Stimulated activated memory B cell treated with anti-CD40 and anti-IgM and Interleukin-4, amounts not matched to agents 10 μg/mL and 1 μg/mL and 100 μg/mL, for 72 hours (primary cell): ENCODE data around the gene LDLRAD4.

Experiments
- ATAC-seq: fragments of 150-1000 bp; cut with Tn5 transposase; 2 replicates; pipeline ENCODE4 v1.10.0; 2021
- H3K27ac Mint-ChIP-seq: one replicate; pipeline ENCODE4 v1.8.0; 2022; ENCODE audit warnings: mild to moderate bottlenecking, mixed read lengths
- H3K27me3 Mint-ChIP-seq: one replicate; pipeline ENCODE4 v1.8.0; 2022; ENCODE audit warnings: mixed read lengths
- H3K36me3 Mint-ChIP-seq: one replicate; pipeline ENCODE4 v1.8.0; 2022; ENCODE audit warnings: mixed read lengths
- H3K4me1 Mint-ChIP-seq: one replicate; pipeline ENCODE4 v1.8.0; 2022; ENCODE audit warnings: mixed read lengths
- H3K4me3 Mint-ChIP-seq: one replicate; pipeline ENCODE4 v1.8.0; 2022; ENCODE audit warnings: mild to moderate bottlenecking, moderate library complexity, mixed read lengths
- H3K9me3 Mint-ChIP-seq: one replicate; pipeline ENCODE4 v1.8.0; 2022; ENCODE audit warnings: mixed read lengths

Gene LDLRAD4

GRCh38 chr18:13425357-13426091 is 207.0 kb downstream of the LDLRAD4 start:
- Mint-ChIP-seq H3K9me3 (no peaks in the 10 kb centered on the region), H3K27me3 (peaks cover 27% of the 10 kb centered on the region), H3K36me3 (no peaks in the 10 kb centered on the region), H3K27ac (no peak overlapping the region), H3K4me3 (no peak overlapping the region), H3K4me1 (peaks cover 5% of the 10 kb centered on the region)
- no peak for ATAC-seq

DNA sequence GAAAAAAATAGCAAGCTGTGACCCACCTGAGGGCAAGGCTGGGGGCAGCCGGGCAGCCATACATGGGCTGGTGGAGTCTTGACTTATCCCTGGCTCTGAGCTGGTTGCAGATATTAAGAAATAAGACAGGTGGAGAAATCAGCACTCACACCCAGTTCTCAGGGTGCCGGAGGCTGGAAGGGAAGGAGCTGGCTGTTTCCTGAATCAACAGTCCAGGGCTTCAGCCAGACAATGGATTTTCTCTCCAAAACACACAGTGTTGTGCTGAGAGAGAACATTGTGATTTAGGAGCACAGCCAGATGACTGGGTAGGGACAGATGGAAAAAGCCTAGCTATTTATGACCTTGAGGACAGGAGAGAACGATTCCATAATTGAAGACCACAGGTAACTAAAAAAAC is 208.8 kb downstream of the LDLRAD4 start:
- Mint-ChIP-seq H3K27ac (no peak overlapping the region), H3K27me3 (peaks cover 27% of the 10 kb centered on the region), H3K36me3 (no peaks in the 10 kb centered on the region), H3K4me3 (no peak overlapping the region), H3K4me1 (no peaks in the 10 kb centered on the region), H3K9me3 (no peaks in the 10 kb centered on the region)
- ATAC-seq = no peak

DNA sequence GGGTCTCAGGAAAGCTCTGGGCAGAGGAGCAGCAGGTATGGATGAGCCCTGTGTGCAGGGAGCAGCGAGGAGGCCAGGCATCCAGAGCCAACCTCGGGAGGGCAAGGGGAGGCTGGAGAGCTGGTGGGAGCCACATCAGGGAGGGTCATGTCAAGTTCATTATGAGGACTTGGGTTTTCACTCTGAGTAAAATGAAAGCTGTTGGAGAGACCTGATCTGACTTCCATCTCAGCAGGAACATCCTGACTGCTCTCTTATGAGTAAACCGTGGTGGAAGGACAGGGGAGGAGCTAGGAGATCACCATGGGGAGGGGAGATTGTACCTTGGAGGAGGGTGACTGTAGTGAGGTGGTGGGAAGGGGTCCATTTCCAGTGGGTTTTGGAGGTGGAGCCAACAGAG is 209.8 kb downstream of the LDLRAD4 start:
- no peak overlapping the region for H3K27ac Mint-ChIP-seq
- no peak overlapping the region for H3K4me3 Mint-ChIP-seq
- H3K4me1 Mint-ChIP-seq = no peaks in the 10 kb centered on the region
- no peaks in the 10 kb centered on the region for H3K36me3 Mint-ChIP-seq
- peaks cover 27% of the 10 kb centered on the region for H3K27me3 Mint-ChIP-seq
- ATAC-seq = no peak
- no peaks in the 10 kb centered on the region for H3K9me3 Mint-ChIP-seq

DNA sequence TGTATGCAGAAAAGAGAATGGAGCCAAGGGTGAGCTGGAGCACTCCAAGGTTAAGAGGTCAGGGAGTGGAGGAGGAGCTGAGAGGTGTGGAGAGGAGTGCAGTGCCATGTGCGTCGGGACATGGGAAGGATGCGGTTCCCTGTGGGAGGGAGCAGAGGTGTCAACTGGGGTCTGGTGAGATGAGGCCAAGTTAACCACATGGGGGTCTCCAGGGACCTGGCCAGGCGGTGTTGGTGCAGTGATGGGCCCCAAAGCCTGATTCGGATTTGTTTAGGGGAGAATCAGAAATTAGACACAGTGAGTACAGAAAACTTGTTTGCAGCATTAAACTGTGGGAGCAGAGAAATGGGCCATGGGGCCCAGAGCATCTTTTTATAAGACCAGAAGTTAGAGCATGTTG is 210.5 kb downstream of the LDLRAD4 start:
- Mint-ChIP-seq H3K4me3 (no peak overlapping the region), H3K27ac (no peak overlapping the region), H3K4me1 (no peaks in the 10 kb centered on the region), H3K9me3 (no peaks in the 10 kb centered on the region), H3K36me3 (no peaks in the 10 kb centered on the region), H3K27me3 (peaks cover 27% of the 10 kb centered on the region)
- no peak for ATAC-seq

- H3K4me1 Mint-ChIP-seq = no peaks in the 10 kb centered on the region
- no peak for ATAC-seq
- no peaks in the 10 kb centered on the region for H3K9me3 Mint-ChIP-seq
- no peak overlapping the region for H3K4me3 Mint-ChIP-seq
- H3K27ac Mint-ChIP-seq = no peak overlapping the region
- H3K27me3 Mint-ChIP-seq = peaks cover 18% of the 10 kb centered on the region
- H3K36me3 Mint-ChIP-seq = no peaks in the 10 kb centered on the region
These were observed 211.4 kb downstream of the LDLRAD4 start for GRCh38 chr18:13429884-13430510.

DNA sequence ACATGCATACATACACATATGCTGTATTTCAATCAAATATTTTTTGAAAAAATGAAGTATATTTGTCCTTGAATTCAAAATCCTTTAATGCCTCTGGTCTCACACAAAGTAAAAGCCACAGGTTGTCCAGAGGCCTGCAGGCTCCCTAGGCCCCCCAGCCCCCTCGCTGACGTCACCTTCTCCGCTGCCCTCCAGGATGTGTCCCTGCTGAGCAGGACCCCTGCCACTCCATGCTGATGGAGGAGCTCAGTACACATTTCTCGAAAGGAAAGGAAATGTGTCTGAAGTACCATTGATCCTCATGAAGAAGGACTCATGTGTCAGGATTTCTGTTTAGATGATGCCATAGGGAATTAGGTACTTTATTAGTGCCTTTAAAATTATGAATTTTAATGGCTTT is 212.1 kb downstream of the LDLRAD4 start:
- Mint-ChIP-seq H3K4me1 (no peaks in the 10 kb centered on the region), H3K4me3 (no peak overlapping the region), H3K27me3 (peaks cover 18% of the 10 kb centered on the region), H3K9me3 (no peaks in the 10 kb centered on the region), H3K27ac (no peak overlapping the region), H3K36me3 (no peaks in the 10 kb centered on the region)
- ATAC-seq = no peak

DNA sequence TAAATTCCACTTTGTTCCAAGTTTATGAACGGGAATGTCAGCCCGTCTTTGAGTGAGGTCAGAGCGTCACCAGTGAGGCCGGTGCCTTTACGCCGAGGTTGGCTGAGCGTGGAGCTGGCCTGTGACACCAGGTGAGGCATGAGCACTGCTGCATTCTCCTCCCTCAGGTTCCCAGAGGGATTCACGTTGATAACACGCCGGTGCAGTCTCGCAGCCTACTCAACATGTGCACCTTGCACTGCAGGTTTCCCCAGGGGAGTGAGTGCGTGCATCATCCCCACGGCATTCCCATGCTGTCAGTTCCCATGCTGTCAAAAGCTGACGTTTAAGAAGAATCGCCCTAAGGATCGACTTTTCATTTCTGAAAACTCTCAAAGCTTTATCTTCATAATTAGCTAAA is 213.3 kb downstream of the LDLRAD4 start:
- Mint-ChIP-seq H3K4me3 (no peak overlapping the region), H3K27me3 (peaks cover 18% of the 10 kb centered on the region), H3K4me1 (no peaks in the 10 kb centered on the region), H3K9me3 (no peaks in the 10 kb centered on the region), H3K36me3 (no peaks in the 10 kb centered on the region), H3K27ac (no peak overlapping the region)
- no peak for ATAC-seq

GRCh38 chr18:13433125-13433524 is 214.6 kb downstream of the LDLRAD4 start:
- Mint-ChIP-seq H3K27me3 (peaks cover 11% of the 10 kb centered on the region), H3K9me3 (no peaks in the 10 kb centered on the region), H3K4me3 (no peak overlapping the region), H3K36me3 (no peaks in the 10 kb centered on the region), H3K4me1 (peaks cover 6% of the 10 kb centered on the region), H3K27ac (no peak overlapping the region)
- ATAC-seq = no peak

DNA sequence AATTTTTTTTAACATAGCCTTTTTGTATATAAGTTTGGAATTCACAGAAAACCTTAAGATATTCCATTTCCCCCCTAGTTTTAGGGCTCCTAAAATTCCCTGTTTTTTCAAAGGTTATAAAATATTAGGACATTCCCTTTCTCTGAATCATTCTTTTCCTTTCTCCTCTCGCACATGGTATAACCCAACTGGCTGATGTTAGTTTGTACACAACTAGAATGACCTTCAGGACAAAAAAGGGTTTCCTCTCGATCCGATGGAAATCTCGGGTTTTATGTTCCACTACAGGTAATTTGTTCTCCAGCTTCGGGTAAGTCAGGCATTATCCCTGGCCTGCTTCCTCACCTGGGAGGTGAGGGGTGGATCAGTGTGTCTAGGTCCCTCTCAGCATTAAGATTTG is 215.1 kb downstream of the LDLRAD4 start:
- Mint-ChIP-seq H3K27ac (no peak overlapping the region), H3K36me3 (no peaks in the 10 kb centered on the region), H3K4me3 (no peak overlapping the region), H3K27me3 (peaks cover 5% of the 10 kb centered on the region), H3K9me3 (no peaks in the 10 kb centered on the region), H3K4me1 (peaks cover 11% of the 10 kb centered on the region)
- ATAC-seq = no peak

DNA sequence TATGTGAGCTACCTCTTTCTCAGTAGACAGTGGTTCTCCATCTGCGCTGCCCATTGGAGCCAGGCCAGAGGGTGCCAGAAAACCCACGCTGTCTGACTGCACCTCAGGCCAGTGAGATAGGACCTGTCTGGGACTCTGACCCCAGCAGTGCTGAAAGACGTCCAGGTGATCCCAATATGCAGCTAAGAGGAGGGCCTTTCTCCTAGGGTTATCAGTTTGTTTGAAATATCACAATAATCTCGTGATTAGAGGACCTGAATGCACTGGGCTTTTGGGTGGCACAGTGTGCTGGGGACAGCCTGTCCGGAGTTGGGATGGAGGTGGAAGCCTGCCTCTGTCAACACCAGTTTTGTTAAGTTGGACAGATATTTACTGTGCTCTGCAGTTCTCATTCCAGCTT is 216.3 kb downstream of the LDLRAD4 start:
- no peak overlapping the region for H3K27ac Mint-ChIP-seq
- no peak overlapping the region for H3K4me3 Mint-ChIP-seq
- H3K9me3 Mint-ChIP-seq = no peaks in the 10 kb centered on the region
- no peak for ATAC-seq
- H3K4me1 Mint-ChIP-seq = peaks cover 16% of the 10 kb centered on the region
- H3K36me3 Mint-ChIP-seq = no peaks in the 10 kb centered on the region
- H3K27me3 Mint-ChIP-seq = no peaks in the 10 kb centered on the region

GRCh38 chr18:13435586-13436333 is 217.2 kb downstream of the LDLRAD4 start:
- no peaks in the 10 kb centered on the region for H3K9me3 Mint-ChIP-seq
- H3K27ac Mint-ChIP-seq = no peak overlapping the region
- H3K4me1 Mint-ChIP-seq = peaks cover 16% of the 10 kb centered on the region
- no peak overlapping the region for H3K4me3 Mint-ChIP-seq
- no peak for ATAC-seq
- no peaks in the 10 kb centered on the region for H3K36me3 Mint-ChIP-seq
- no peaks in the 10 kb centered on the region for H3K27me3 Mint-ChIP-seq

DNA sequence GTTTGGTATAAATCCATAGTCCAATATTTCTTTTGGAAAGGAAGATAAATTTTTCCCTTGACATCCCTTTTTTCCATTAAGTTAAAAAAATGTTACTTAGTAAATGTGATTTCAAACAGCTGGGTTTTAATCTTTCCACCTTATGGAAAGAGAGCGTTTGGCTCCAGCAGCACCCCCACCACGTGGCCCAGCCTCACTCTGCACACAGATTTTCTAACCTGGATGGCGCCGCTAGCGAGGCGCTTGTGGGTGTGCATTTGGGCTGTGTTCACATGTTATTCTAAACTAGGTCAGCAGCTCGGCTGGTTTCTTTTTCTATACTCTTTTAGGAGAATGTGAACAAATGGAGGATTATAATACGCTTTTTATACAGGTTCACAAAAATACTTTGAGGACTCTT is 218.0 kb downstream of the LDLRAD4 start:
- no peaks in the 10 kb centered on the region for H3K9me3 Mint-ChIP-seq
- no peak overlapping the region for H3K27ac Mint-ChIP-seq
- H3K4me1 Mint-ChIP-seq = peaks cover 16% of the 10 kb centered on the region
- ATAC-seq = no peak
- H3K27me3 Mint-ChIP-seq = no peaks in the 10 kb centered on the region
- no peaks in the 10 kb centered on the region for H3K36me3 Mint-ChIP-seq
- no peak overlapping the region for H3K4me3 Mint-ChIP-seq

DNA sequence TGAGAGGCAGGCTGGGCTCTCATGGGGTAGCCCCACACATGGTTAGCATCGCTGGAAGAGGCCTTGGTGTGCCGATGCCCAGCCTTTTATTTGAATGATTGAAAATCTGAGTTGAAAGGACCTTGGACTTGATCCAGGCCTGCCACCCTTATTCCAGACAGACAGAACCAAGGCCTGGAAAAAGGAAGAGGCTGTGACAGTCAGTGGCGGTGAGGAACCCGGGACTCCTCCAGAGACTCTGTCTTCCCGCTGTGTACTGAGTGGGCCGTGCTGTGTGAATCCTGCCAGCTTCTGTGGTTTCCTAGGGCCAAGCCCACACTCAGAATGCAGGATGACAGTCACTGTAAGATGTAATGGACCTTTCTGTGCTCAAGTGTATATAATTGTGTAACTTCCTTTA is 218.5 kb downstream of the LDLRAD4 start:
- Mint-ChIP-seq H3K4me1 (peaks cover 16% of the 10 kb centered on the region), H3K27ac (no peak overlapping the region)
- ATAC-seq = no peak

DNA sequence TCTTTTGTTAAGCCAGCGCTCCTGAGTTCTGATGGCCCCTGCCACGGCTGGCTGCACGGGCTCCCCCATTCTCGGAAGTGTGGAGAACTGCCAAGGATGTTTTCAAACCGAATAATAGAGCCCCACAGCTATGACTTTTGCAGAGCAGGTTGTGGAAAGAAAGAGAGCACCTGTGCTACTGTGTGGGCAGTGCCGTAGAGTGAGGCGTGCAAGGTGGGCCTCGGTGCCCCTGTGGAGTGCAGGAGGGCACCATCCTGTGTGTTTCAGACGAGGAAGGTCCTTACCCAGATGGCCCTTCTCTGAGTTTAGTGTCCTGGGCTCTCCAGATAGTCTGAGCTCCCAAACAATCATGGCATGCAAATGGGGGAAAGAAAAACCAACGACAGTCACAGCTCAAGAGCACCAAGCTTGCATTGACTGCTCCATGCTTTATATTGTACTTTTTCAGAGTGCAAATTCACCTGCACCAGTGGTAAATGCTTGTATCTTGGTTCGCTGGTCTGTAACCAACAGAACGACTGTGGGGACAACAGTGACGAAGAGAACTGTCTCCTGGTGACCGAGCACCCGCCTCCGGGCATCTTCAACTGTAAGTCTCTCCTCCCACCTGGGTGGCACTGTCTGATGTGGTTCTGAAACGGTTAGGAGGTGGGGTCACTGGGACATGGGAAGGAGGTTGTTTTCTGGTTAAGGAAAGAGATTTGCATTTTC is 219.4 kb downstream of the LDLRAD4 start:
- ATAC-seq = peak; percentile 51
- no peaks in the 10 kb centered on the region for H3K9me3 Mint-ChIP-seq
- H3K4me1 Mint-ChIP-seq = peaks cover 16% of the 10 kb centered on the region
- H3K36me3 Mint-ChIP-seq = no peaks in the 10 kb centered on the region
- H3K27ac Mint-ChIP-seq = peak overlapping the region; percentile 35
- H3K4me3 Mint-ChIP-seq = peak overlapping the region; percentile 21
- H3K27me3 Mint-ChIP-seq = no peaks in the 10 kb centered on the region

More for the DNA sequence above, 218.5 kb downstream of the LDLRAD4 start:
- no peaks in the 10 kb centered on the region for H3K9me3 Mint-ChIP-seq
- no peaks in the 10 kb centered on the region for H3K27me3 Mint-ChIP-seq
- H3K4me3 Mint-ChIP-seq = no peak overlapping the region
- no peaks in the 10 kb centered on the region for H3K36me3 Mint-ChIP-seq

DNA sequence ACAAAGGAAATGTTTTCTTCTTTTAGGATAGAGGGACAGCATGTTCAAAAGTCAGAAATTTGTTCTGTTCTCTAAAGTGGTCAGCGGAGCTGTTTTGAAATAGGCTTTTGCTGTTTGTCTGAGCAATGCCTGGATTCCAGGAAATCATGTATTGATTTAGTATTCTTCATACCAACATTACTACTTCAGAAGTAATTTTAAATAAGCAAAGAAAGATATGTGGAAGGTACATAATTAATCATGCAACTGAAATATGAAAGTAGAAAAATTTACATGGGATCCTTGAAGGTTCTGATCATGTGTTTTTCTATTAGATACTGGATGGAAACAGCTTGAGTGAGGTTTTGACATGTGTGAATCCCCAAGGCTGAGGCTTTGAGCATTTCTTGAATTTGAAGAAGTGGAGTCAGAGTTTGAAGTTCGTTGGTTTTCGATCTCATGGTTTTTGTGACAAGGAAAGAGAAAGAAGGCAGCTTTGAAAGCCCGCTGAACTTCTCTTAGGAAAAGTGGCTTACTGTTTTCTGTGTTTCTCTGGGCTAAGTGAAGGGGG is 220.0 kb downstream of the LDLRAD4 start:
- Mint-ChIP-seq H3K4me3 (peak overlapping the region; percentile 21), H3K27ac (peak overlapping the region; percentile 35), H3K27me3 (peaks cover 6% of the 10 kb centered on the region), H3K4me1 (peaks cover 16% of the 10 kb centered on the region), H3K9me3 (no peaks in the 10 kb centered on the region), H3K36me3 (no peaks in the 10 kb centered on the region)
- ATAC-seq = no peak
